GM12892 (cell line): Measurements from ENCODE around the gene EHF.

Experiments used
- POLR2A ChIP-seq: IDR thresholded peaks from 2 replicates; pipeline ENCODE4 v1.6.1; 2011; ENCODE audit warnings: low read depth, low read length, control low read depth
- TAF1 ChIP-seq: IDR thresholded peaks from 2 replicates; pipeline ENCODE4 v1.6.1; 2011; ENCODE audit warnings: low read depth, mild to moderate bottlenecking, control low read depth, low read length, borderline replicate concordance

DNA sequence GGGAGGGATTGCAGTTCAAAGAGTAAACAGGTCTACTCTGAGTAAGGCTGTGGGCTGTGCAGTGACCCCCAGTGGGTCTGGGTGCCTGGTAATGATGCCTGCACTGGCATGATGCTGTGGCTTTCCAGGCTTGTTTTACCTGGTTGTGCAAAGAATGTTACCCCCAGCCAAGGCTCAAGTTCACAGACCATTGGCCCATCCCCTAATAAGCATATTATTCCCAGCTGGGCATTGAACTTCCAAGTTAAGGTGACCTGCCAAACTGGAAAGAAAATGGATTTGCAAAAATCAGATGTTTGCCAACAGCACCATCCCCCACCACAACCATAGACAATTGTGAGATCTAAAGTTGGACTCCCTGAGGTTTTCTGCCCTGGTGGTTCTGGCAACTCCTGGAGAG, 7.9 kb upstream of the EHF start:
- TF ChIP-seq POLR2A (no peak), TAF1 (no peak)
